ENCODE measurements around the gene PRDM15.

PRDM15 gene

DNA sequence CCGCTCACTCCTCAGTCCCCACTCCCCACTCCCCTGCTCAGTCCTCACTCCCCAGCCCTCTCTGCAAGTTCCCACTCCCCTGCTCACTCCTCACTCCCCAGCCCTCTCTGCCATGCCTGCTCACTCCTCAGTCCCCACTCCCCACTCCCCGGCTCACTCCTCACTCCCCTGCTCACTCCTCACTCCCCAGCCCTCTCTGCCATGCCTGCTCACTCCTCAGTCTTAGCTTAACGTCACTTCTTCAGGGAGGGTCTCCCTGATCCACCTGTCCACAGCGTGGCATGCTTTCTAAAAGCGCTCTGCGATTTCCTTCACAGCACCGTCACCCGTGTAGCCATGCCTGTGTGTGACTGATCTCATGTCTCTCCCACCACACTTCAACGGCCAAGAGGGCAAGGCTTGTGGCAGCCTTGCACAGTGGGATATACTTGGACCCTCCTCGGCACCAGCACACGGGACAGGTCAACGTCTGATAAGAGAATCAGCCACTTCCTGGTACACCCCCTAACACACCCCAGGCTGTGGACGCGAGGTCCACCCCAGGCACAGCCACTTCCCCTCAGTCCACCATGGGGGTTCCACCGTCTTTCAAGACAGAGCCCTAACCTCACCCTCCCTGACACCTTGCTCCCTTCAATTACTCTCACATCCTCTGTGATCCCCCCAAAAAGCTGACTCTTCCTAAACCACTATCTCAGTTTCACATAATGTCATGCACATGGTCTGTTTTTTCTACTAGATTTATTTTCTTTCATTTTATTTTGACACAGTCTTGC, 14.0 kb downstream of the PRDM15 start:
- peak; percentile 83 for DNase-seq (ENCODE audit: low read depth)
- H3K4me3 ChIP-seq (ENCODE audit: low read depth, low read length), result peak overlapping the region; percentile 46

DNA sequence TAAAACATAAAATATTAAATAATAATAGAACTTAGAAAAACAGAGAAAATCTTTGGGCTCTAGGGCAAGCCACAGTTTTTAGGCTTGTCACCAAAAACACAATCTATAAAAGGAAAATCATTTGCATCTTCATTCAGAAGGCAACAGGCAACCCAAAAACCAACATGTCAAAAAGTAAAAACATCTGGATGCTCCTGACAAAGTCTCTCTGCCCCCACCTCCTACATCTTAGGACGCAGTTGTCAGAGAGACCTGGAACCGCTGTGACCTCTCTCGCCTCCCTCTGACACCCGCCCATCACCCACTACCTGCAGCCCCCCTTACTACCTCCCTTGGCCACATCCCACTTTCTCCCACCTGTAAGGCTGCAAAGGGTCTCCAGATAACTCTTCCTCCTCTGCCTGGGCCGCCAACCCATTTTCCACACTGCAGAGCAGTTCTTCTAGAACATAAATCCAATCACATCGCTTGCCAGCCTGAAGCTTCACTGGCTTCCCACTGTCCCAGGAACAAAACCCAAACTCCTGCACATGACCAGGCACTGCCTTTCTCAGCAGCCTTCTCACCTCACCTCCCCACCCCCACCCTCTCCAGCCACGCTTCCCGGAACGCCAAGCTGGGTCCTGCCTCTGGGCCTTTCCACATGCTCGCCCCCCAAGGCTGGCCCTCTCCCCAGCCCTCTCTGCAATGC, 14.7 kb downstream of the PRDM15 start:
- peak overlapping the region; percentile 46 for H3K4me3 ChIP-seq (ENCODE audit: low read depth, low read length)
- TF ChIP-seq, protein P1, sequence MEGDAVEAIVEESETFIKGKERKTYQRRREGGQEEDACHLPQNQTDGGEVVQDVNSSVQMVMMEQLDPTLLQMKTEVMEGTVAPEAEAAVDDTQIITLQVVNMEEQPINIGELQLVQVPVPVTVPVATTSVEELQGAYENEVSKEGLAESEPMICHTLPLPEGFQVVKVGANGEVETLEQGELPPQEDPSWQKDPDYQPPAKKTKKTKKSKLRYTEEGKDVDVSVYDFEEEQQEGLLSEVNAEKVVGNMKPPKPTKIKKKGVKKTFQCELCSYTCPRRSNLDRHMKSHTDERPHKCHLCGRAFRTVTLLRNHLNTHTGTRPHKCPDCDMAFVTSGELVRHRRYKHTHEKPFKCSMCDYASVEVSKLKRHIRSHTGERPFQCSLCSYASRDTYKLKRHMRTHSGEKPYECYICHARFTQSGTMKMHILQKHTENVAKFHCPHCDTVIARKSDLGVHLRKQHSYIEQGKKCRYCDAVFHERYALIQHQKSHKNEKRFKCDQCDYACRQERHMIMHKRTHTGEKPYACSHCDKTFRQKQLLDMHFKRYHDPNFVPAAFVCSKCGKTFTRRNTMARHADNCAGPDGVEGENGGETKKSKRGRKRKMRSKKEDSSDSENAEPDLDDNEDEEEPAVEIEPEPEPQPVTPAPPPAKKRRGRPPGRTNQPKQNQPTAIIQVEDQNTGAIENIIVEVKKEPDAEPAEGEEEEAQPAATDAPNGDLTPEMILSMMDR (IDR thresholded peaks at IDR 0.05; ENCODE audit: low read depth, low read length, missing control alignments), result no peak
- peak; percentile 47 for DNase-seq (ENCODE audit: low read depth)

More for the DNA sequence above, 14.0 kb downstream of the PRDM15 start:
- TF ChIP-seq, protein P1 (IDR thresholded peaks at IDR 0.05; ENCODE audit: low read depth, low read length, missing control alignments), result no peak

DNA sequence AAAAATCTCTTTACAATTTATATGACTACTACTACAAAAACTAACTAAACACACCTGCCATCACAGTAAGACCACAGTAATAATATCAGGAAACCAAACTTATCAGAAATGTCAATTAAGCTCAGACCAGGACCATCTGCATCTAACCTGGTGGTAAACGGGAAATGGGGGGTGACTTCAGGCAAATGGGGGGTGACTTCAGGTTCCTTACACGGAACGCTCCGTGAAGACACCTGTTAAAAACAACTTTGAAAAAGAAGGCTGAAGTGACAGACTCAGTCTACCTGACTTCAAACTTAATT, 15.8 kb downstream of the PRDM15 start:
- peak; percentile 44 for DNase-seq (ENCODE audit: low read depth)
- H3K4me3 ChIP-seq (ENCODE audit: low read depth, low read length), result peak overlapping the region; percentile 48; the same call in 1 of the 2 replicates
- TF ChIP-seq, protein P1 (IDR thresholded peaks at IDR 0.05; ENCODE audit: low read depth, low read length, missing control alignments), result no peak

DNA sequence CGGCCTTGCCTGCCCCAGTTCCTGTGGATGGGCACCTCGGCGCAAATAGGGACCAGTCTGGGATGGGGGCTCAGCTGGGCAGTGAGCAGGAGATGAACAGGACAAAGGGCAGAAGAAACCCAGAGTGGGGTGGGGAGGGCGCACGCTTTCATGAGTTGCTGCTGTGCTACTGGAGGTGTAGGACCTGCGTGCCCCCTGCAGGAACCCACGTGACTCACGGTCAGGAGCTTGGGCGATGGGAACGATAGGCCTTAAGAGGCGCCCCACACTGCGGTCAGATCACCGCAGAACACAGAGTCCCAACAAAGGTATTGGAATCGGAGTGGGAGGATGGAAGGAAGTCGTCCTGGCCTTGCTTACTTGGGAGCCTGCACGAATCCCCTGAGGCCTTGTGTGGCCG, 17.2 kb downstream of the PRDM15 start:
- peak overlapping the region; percentile 48 for H3K4me3 ChIP-seq (ENCODE audit: low read depth, low read length)
- TF ChIP-seq, protein P1 (IDR thresholded peaks at IDR 0.05; ENCODE audit: low read depth, low read length, missing control alignments), result peak; percentile 17
- DNase-seq (ENCODE audit: low read depth), result no peak

DNA sequence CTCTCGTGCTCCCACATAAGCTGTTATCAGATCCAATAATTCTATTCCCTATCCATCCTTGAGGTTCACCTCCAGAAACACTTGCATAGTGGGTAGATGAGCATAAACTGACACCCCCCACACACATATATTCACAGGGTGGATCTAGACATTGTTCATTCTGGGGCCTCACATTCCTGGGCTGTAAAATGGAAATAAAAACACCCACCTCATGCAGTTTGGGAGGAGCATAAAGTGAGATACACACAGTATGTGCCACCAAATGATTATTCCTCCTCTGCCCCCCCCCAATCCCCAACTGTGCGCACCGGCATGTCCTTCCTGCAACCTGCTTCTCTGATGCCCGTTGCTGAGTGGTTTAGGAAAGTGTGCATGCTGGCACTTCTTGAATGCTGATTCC, 17.9 kb downstream of the PRDM15 start:
- no peak for DNase-seq (ENCODE audit: low read depth)
- TF ChIP-seq, protein P1 (IDR thresholded peaks at IDR 0.05; ENCODE audit: low read depth, low read length, missing control alignments), result no peak
- no peak overlapping the region for H3K4me3 ChIP-seq (ENCODE audit: low read depth, low read length)

DNA sequence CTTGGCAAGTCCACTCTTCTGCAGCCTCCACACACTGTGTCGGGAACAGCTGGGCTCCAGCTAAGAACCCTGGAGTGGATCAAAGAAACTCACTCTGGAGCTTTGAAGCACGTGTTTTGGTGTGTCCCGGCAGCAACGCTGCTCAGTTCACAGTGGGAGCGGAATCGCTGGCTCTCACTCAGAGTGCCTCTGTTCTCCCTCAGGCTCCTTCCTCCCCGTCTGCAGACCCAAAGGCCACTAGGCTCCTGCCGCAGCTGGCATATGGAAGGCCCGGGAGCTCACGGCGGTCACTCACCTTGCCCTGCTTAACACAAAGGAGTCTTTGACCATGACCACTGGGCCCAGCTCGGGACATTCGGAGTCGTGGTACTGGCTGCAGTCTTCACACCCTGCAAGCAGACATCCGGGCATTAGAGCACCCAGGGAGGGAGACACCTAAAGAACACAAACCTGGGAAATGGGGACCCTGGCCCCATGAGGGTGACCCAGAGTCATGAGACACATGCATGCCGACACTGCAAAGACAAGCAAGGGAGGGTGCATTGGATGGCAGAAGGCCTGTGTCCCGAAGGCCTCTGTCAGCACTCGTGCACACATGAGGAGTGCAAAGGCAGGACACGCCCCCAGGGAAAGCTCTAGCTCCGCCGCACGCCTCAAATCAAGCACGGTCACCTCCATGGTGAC, 19.7 kb downstream of the PRDM15 start:
- TF ChIP-seq, protein P1 (IDR thresholded peaks at IDR 0.05; ENCODE audit: low read depth, low read length, missing control alignments), result no peak
- no peak for DNase-seq (ENCODE audit: low read depth)
- H3K4me3 ChIP-seq (ENCODE audit: low read depth, low read length), result no peak overlapping the region
